Fibroblast of villous mesenchyme (primary cell): ENCODE results near the gene PLEKHH1. TPM values are rescaled to one million over a fixed set of nuclear protein-coding genes. Genes with fewer than 3 reads are reported as not detected.

Source experiments
- DNase-seq: peaks from one replicate; pipeline ENCODE4 v3.0.0-alpha.2; 2010; ENCODE audit warnings: low read depth
- H3K4me3 ChIP-seq: 2 replicates; pipeline ENCODE4 v1.5.1; 2011; ENCODE audit warnings: low read depth, mild to moderate bottlenecking, low read length
- total RNA-seq: library from RNA; depleted of rRNA; stranded (reverse); fragments of >200 nt; gene quantifications from 2 replicates; pipeline ENCODE4 v1.2.3, GENCODE V29; 2012
- TF ChIP-seq, protein P1 (sequence below): IDR thresholded peaks from 2 replicates; pipeline ENCODE4 v1.5.1; 2012; ENCODE audit warnings: low read depth, mild to moderate bottlenecking, low read length; ENCODE audit not compliant: insufficient read depth

PLEKHH1 gene
- total RNA-seq, 1 donor = 0.43 TPM

DNA sequence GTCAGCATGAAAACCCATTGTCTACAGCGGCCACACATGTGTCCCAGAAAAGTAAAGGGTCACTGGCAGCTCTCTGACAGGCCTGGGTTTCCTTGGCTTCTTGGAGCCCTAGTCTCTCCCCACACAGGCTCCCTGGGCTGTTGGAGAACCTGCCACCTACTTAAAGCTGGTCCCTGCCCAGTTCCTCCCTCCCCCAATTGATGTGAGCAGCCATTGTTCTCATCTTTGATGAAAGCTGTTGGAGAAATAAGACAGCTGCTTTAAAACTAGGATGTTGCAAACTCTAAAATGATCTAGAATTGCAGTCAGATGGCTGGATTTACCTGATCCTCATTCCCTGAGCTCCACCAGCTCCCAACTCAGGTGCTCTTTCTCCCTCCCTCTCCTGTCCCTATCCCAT, 4.8 kb upstream of the PLEKHH1 start:
- TF ChIP-seq, protein P1, sequence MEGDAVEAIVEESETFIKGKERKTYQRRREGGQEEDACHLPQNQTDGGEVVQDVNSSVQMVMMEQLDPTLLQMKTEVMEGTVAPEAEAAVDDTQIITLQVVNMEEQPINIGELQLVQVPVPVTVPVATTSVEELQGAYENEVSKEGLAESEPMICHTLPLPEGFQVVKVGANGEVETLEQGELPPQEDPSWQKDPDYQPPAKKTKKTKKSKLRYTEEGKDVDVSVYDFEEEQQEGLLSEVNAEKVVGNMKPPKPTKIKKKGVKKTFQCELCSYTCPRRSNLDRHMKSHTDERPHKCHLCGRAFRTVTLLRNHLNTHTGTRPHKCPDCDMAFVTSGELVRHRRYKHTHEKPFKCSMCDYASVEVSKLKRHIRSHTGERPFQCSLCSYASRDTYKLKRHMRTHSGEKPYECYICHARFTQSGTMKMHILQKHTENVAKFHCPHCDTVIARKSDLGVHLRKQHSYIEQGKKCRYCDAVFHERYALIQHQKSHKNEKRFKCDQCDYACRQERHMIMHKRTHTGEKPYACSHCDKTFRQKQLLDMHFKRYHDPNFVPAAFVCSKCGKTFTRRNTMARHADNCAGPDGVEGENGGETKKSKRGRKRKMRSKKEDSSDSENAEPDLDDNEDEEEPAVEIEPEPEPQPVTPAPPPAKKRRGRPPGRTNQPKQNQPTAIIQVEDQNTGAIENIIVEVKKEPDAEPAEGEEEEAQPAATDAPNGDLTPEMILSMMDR = no peak
- no peak overlapping the region for H3K4me3 ChIP-seq
- DNase-seq = no peak

DNA sequence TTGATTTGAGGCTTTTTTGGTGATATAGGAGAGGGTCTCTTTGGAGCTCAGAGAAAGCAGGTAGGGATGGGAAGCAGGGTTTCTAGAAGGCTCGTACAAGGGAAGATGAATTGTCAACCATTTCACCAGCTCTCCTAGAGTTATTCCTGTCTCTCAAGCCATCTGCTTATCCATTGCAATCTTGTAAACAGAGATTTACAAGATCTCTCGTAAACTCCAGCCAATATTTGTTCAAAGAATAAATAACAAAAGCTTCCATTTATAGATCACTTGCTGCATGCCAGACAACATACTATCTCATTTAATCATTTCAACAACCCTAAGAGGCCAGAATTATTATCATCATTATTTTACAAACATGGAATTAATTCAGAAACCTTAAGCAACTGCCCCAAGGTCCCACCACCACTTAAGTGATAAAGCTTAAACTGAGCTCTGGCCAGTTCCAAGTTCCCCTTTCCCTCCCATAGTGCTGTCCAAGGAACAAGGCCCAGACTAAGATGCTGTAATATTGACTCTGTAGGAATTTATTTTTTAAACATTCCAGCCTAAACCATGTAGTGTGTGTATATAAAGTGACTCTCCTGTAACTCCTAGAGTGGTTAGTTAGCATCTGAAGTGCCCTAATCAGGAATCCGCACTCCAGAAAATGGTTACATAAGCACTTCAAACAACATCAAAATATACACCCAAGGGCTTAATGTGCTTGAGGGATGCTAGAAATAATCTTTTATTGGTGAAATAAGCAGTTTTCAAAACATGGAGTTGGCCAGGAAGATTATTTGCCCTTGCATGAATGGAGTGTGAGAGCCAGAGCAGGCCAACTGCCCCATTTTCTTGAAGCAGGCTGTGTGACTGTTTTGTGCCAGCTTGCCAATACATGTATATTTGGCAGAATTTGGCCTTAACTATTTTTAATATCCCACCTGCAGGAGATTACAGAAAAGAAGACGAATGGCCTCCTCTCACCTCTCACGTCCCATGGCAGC, 2.8 kb upstream of the PLEKHH1 start:
- TF ChIP-seq, protein P1 = no peak
- H3K4me3 ChIP-seq = no peak overlapping the region
- DNase-seq = no peak

DNA sequence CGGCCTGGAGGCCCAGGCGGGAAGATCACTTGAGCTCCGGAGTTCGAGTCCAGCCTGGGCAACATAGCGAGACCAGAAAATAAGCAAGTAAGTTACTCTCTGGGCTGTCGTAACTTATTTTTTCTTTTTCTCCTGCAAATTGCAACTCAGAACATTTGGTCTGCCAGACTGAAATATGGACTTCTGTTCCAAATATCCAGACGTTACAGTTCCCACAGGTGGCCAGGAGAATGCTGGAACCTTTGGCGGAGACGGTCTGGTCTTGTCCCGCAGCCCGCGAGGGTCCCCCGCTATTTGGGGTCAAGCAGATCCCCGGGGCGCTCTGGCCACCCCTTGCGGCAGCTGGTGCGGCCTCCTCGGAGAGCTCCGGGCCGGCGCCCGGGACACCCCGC, 488 bp upstream of the PLEKHH1 start:
- no peak for DNase-seq
- peak overlapping the region; percentile 59 for H3K4me3 ChIP-seq
- TF ChIP-seq, protein P1 = no peak

DNA sequence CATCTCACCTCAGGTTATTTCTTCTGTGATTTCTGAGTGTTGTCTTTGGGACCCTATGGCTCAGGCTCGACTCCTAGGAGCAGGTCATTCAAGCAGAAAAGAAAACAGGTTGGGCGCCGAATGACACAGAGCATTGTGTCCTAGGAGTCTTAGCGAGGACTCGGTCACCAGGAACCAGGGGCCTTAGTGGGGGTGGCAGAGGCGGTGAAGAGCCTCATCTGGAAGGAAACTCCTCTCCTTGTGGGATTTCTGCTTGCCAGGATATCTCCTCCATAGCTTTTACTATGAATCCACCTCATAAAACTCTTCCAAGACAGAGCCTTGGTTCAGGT, 630 bp downstream of the PLEKHH1 start:
- H3K4me3 ChIP-seq = peak overlapping the region; percentile 59
- no peak for DNase-seq
- TF ChIP-seq, protein P1 = no peak

DNA sequence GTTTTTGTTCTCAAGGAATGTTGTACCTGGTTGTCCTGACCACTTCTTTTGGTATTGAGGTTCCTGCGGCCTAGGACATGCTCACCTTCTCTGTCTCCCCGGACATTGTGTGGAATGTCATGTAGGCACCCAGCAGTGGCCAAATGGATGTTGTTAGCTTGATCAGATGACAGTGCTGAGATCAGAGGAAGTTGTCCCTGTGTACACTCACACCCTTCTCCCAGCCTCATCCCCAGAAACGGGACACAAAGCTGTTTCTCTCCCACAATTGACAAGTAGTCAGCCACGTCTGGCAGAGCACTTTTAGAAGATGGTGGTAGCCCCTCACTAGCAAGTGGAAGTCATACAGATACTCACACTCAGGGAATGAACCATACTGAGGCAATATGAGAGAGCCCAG, 3.0 kb downstream of the PLEKHH1 start:
- TF ChIP-seq, protein P1 = no peak
- H3K4me3 ChIP-seq = no peak overlapping the region
- no peak for DNase-seq

DNA sequence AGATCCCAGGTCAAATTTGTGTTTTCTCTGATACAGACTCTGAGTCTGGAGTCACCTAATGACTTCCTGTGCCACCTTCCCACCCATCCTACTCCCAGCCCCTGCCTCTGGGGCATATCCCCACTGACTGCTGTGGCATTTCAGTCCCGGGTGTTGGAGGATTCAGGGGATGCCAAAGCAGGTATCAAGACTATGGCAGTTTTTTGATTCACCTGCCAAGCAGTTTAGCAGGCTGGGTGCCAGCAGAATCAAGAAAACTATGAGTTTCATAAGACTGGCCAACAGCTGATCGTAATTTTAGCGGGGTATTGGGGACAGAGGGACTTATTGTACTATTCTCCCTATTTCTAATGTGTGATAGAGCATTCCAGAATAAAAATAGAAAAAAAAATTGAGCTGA, 4.6 kb downstream of the PLEKHH1 start:
- TF ChIP-seq, protein P1 = no peak
- H3K4me3 ChIP-seq = no peak overlapping the region
- DNase-seq = no peak

DNA sequence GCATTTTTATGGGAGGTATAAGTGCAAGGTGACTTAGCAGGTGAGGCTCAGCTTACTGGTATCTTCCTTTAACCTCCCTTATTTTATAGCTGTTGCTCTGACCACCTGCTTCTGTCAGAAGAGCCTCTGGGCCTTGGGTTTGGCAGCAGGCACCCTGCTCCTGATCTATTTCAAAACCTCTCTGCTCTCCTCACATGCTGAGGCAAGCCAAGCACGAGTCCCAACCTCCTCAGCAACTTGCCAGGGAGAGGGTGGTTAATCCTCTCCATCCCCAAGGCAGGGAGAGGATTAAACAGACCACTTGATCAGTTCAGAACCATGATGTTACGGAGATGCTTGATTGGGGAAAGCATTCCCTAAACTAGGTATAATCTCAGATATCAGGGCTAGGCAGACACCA, 5.4 kb downstream of the PLEKHH1 start:
- no peak for DNase-seq
- TF ChIP-seq, protein P1 = no peak
- H3K4me3 ChIP-seq = no peak overlapping the region
